ENCODE data around the gene TNS4.

Gene TNS4

GRCh38 chr17:40447806-40448205 is 53.6 kb downstream of the TNS4 start:
- no peak for TF ChIP-seq CTCF (IDR thresholded peaks at IDR 0.05; ENCODE audit: extremely low read depth, insufficient read depth, missing control alignments)
- in situ Hi-C loops (cut with MboI; ENCODE audit: low pct_unique_long_range_greater_than_20kb, low sequenced_read_pairs, unreplicated experiment): no loop called here
- no peak for DNase-seq (ENCODE audit: low spot score)

- no peak for DNase-seq (ENCODE audit: low spot score)
- TF ChIP-seq CTCF (IDR thresholded peaks at IDR 0.05; ENCODE audit: extremely low read depth, insufficient read depth, missing control alignments): no peak
- in situ Hi-C loops (cut with MboI; ENCODE audit: low pct_unique_long_range_greater_than_20kb, low sequenced_read_pairs, unreplicated experiment): no loop called here
Measured at GRCh38 chr17:40447148-40447644, 54.2 kb downstream of the TNS4 start.

DNA sequence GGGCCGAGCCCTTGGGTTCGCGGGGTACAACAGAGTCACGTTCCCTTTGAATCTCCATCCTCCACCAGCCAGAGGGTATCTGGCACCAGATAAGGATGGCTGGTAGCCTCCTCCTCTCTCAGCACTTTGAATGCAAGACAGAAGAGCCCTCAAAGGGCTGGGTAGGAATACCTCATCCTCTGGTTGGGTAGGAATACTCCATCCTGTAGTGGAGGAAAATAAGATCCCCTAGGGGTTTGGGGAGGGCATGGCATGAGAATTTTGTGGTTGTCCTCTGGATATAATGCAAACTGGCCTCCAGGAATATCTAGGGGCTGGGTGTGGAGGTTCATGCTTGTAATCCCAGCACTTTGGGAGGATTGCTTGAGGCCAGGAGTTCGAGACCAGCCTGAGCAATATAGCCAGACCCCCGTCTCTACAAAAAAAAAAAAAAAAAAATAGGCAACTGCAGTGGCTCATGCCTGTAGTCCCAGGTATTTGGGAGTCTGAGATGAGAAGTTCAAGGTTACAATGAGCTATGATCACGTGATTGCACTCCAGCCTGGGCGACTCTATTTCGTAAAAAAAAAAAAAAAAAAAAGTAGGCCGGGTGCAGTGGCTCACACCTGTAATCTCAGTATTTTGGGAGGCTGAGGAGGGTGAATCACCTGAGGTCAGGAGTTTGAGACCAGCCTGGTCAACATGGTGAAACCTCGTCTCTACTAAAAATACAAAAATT is 55.5 kb downstream of the TNS4 start:
- TF ChIP-seq CTCF (IDR thresholded peaks at IDR 0.05; ENCODE audit: extremely low read depth, insufficient read depth, missing control alignments): no peak
- in situ Hi-C loops (cut with MboI; ENCODE audit: low pct_unique_long_range_greater_than_20kb, low sequenced_read_pairs, unreplicated experiment): no loop called here
- DNase-seq (ENCODE audit: low spot score): no peak

- in situ Hi-C loops (cut with MboI; ENCODE audit: low pct_unique_long_range_greater_than_20kb, low sequenced_read_pairs, unreplicated experiment): no loop called here
Measured at GRCh38 chr17:40443988-40444899, 57.2 kb downstream of the TNS4 start.

GRCh38 chr17:40443196-40443987 is 58.0 kb downstream of the TNS4 start, which contains the start of gene IGFBP4:
Gene IGFBP4, plus strand, starts transcription at chr17:40443450. Its CDS starts 286 bp downstream, at chr17:40443736.
- DNase-seq (ENCODE audit: low spot score): peak; percentile 86
- in situ Hi-C loops (cut with MboI; ENCODE audit: low pct_unique_long_range_greater_than_20kb, low sequenced_read_pairs, unreplicated experiment): no loop called here
- peak; percentile 79 for TF ChIP-seq CTCF (IDR thresholded peaks at IDR 0.05; ENCODE audit: extremely low read depth, insufficient read depth, missing control alignments)

More at GRCh38 chr17:40443988-40444899, 57.2 kb downstream of the TNS4 start:
- peak; percentile 2 for TF ChIP-seq CTCF (IDR thresholded peaks at IDR 0.05; ENCODE audit: extremely low read depth, insufficient read depth, missing control alignments)
- no peak for DNase-seq (ENCODE audit: low spot score)

All from GM13977 (cell line).